Measurements from ENCODE around the gene SLAIN2.

- TF ChIP-seq POLR2A (IDR thresholded peaks at IDR 0.05; ENCODE audit: low read depth, low read length) (no peak), POLR2AphosphoS5 (IDR thresholded peaks at IDR 0.05; ENCODE audit: low read depth, low read length) (no peak)
Observed at GRCh38 chr4:48322063-48322462, 19.3 kb upstream of the SLAIN2 start.

Measured in GM12892 (cell line).